Prostate gland (tissue), 2 donors: Measurements from ENCODE around the gene CTRB2. TPM values are rescaled to one million over a fixed set of nuclear protein-coding genes. Genes with fewer than 3 reads are reported as not detected.

Experiments used
- DNase-seq: peaks from one replicate; pipeline ENCODE4 v3.0.0-alpha.2; 2019; ENCODE audit warnings: low spot score
- H3K27ac ChIP-seq, 2 donors: fragments of 200-600 bp; sonication (generic); 2 replicates each; pipeline ENCODE4 v1.5.1; 2017 to 2019
- H3K27me3 ChIP-seq: fragments of 200-600 bp; sonication (generic); replicated peaks from 2 replicates; pipeline ENCODE4 v1.5.1; 2019; ENCODE audit not compliant: insufficient read depth
- H3K36me3 ChIP-seq, 2 donors: fragments of 200-600 bp; sonication (generic); 1 replicate in 1 of 2; 2 replicates in 1 of 2; pipeline versions ENCODE4 v1.5.1 to v1.8.1; 2017 to 2019
- H3K4me1 ChIP-seq: fragments of 200-600 bp; sonication (generic); replicated peaks from 2 replicates; pipeline ENCODE4 v1.5.1; 2019
- H3K4me3 ChIP-seq, 2 donors: fragments of 200-600 bp; sonication (generic); 2 replicates each; pipeline ENCODE4 v1.5.1; 2017 to 2019
- H3K9me3 ChIP-seq: fragments of 200-600 bp; sonication (generic); 2 replicates; pipeline ENCODE4 v1.5.1; 2017
- POLR2A ChIP-seq: fragments of 450-650 bp; IDR thresholded peaks from one replicate; pipeline ENCODE4 v1.6.1; 2016; ENCODE audit warnings: antibody characterized with exemption, mild to moderate bottlenecking
- POLR2AphosphoS5 ChIP-seq: sonication (generic); formaldehyde crosslinking; IDR thresholded peaks from one replicate; pipeline ENCODE4 v1.6.1; 2017; ENCODE audit warnings: antibody characterized with exemption
- WGBS: methylation state at CpG from one replicate; pipeline ENCODE4 v1.1.5; 2018; 5-methylcytosine and 5-hydroxymethylcytosine counted together
- intact Hi-C: fragments of 100-400 bp; cut with DNase I; formaldehyde crosslinking; loops from one replicate; pipeline ENCODE4 v1.14.2; 2022
- total RNA-seq, 2 donors: library from RNA; depleted of rRNA; stranded (reverse); fragments of >200 nt; gene quantifications; one replicate each; pipeline ENCODE4 v1.1.0, GENCODE V29; 2016
- TF ChIP-seq, protein P1 (sequence below), 4 experiments: fragments of 200-600 bp in 2 of 4; fragments of 450-650 bp in 2 of 4; sonication (generic) in 2 of 4; IDR thresholded peaks; 1 replicate in 3 of 4; 2 replicates in 1 of 4; pipeline ENCODE4 v1.5.1; 2016 to 2019; ENCODE audit warnings: antibody characterized with exemption in 4 of 4, mild to moderate bottlenecking in 2 of 4, moderate library complexity in 2 of 4

CTRB2 gene
- total RNA-seq, 2 donors from 2014 or later = not detected

DNA sequence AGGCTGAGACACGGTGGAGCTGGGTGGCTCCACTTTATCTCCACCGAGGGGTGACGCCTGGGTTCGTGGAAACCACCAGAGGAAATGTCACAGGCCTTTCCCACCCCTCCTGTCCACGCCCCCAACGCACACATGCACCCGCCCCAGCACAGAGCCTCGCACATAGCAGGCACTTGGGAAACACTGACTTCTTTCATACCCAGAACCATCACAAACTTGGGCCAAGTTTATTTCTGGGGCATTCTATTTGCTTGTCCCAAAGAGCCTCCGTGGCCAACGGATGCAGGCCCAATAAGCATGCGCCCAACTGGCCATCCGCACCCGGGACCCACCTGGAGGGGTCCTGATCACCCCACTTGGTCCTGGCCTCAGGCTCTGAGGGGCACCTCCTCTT lies 41.2 kb upstream of the CTRB2 start:
- 60% methylated on average over 13 of the region's 13 CpGs for WGBS
- Histone ChIP-seq H3K9me3 (no peaks in the 10 kb centered on the region), H3K4me1 (peaks cover 35% of the 10 kb centered on the region), H3K27ac (no peak overlapping the region), H3K4me3 (no peak overlapping the region), H3K27me3 (no peaks in the 10 kb centered on the region), H3K36me3 (no peaks in the 10 kb centered on the region)
- TF ChIP-seq POLR2AphosphoS5 = no peak
- TF ChIP-seq POLR2A = no peak
- TF ChIP-seq, protein P1, sequence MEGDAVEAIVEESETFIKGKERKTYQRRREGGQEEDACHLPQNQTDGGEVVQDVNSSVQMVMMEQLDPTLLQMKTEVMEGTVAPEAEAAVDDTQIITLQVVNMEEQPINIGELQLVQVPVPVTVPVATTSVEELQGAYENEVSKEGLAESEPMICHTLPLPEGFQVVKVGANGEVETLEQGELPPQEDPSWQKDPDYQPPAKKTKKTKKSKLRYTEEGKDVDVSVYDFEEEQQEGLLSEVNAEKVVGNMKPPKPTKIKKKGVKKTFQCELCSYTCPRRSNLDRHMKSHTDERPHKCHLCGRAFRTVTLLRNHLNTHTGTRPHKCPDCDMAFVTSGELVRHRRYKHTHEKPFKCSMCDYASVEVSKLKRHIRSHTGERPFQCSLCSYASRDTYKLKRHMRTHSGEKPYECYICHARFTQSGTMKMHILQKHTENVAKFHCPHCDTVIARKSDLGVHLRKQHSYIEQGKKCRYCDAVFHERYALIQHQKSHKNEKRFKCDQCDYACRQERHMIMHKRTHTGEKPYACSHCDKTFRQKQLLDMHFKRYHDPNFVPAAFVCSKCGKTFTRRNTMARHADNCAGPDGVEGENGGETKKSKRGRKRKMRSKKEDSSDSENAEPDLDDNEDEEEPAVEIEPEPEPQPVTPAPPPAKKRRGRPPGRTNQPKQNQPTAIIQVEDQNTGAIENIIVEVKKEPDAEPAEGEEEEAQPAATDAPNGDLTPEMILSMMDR (IDR thresholded peaks at IDR 0.05) = no peak
- no peak for DNase-seq
- intact Hi-C loops = no loop called here

DNA sequence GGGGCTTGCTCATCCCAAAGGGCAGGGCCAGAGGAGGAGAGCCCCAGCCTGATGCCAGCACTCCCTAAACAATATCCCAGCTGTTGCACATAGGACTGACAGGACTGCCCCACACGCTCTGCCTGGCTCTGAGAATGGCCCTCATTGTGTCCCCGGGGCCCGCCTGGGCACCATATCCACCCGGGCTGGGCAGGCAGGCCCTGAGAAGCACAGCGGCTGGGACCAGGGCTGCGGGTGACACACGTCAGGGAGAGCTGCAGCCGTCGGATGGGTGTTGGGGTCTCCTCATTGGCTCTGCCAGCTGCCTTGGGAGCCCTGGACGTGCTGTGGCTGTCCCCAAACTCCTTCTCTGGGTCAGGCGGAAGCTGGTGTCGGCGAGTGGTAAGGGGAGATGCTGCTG lies 40.3 kb upstream of the CTRB2 start:
- peaks cover 33% of the 10 kb centered on the region for H3K4me1 ChIP-seq

DNA sequence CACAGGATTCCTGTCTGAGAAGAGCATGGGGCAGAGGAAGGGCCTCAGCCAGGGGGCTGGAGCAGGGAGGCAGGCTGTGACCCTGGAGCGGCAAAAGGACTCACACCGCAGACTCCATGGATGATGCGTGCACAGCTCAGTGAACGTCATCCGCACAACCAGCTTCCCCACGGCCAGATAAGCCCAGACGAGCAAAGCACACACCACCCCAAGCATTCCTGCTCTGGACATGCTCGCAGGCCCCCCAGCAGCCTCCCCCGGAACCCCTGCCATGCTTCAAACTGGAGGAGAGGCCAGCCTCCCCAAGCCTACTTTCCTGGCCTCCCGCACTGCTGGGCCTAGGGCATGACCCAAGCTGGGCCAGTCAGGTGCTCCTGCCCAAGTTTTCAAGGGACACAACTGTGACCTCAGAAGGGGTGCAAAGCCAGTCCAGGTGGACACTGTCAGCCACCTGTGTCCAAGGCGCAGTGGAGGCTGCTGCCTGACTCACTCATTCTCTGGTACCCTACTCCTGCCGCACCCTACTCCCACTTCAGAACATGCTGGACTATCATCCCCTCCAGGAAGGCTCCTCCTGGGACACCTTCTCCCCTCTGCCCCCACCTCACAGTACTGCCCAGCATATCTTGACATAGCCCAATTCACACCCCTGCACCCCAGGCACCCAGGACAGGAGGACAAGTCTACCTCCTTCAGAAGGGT lies 39.7 kb upstream of the CTRB2 start:
- no peaks in the 10 kb centered on the region for H3K27me3 ChIP-seq
- peak overlapping the region; percentile 85 to 89 for H3K27ac ChIP-seq
- WGBS = 73% methylated on average over 12 of the region's 12 CpGs
- H3K36me3 ChIP-seq = peaks cover 0 to 8% of the 10 kb centered on the region in 2 donors
- intact Hi-C loops = no loop called here
- H3K9me3 ChIP-seq = no peaks in the 10 kb centered on the region
- H3K4me1 ChIP-seq = peaks cover 33% of the 10 kb centered on the region
- TF ChIP-seq, protein P1 (IDR thresholded peaks at IDR 0.05) = no peak
- no peak for TF ChIP-seq POLR2A
- TF ChIP-seq POLR2AphosphoS5 = no peak
- no peak for DNase-seq
- no peak overlapping the region for H3K4me3 ChIP-seq

More for the DNA sequence above, 40.3 kb upstream of the CTRB2 start:
- intact Hi-C loops = no loop called here
- peaks cover 0 to 5% of the 10 kb centered on the region in 2 donors for H3K36me3 ChIP-seq
- no peak overlapping the region for H3K4me3 ChIP-seq
- no peak for DNase-seq
- peak overlapping the region in 1 of 2 donors; percentile 85 for H3K27ac ChIP-seq
- TF ChIP-seq POLR2A = no peak
- TF ChIP-seq, protein P1 (IDR thresholded peaks at IDR 0.05) = no peak
- TF ChIP-seq POLR2AphosphoS5 = no peak
- no peaks in the 10 kb centered on the region for H3K9me3 ChIP-seq
- 87% methylated on average over 13 of the region's 13 CpGs for WGBS
- no peaks in the 10 kb centered on the region for H3K27me3 ChIP-seq

DNA sequence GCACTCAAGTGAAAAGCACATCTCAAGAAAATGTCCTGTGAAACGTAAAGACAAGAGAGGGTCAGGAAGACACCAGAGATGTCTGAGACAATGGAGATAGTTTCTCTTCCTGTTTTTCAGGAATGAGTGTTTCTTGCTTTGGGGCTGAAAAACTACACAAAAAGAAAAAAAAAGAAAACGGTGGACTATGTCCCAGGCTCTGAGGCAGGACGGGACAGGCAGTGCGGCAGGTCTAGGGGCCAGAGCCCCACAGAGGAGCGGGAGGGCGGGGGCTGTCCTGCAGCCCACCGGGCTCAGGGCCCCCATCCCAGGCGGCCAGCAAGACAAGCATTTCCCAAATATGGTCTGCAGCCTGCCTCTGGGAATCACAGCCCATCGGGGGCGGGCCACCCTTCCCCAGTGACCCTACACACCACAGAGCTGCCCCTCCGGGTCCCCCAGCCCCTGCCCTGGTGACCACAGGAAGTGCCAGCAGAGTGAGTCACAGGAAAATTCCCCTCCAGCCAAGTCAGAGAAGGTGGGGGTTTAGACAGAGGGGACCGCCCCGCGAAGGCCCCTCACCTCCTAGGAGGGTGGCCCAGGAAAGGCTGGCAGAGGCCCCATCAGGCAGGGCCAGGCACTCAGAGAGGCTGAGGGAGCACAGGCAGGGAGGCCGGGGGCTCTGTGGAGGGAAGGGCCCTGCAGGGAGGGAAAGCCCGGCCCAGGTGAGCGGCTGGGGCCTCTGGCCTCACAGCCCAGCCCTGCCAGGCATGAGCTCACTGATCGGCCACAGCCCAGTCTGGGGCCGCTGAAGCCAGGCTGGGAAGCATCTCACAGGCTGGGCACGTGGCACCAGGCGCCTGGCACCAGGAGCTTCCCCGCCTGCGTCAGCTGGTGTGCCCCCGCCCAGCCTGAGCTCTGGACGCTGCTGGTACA lies 38.1 kb upstream of the CTRB2 start:
- WGBS = 15% methylated on average over 25 of the region's 25 CpGs
- peak; percentile 68 for DNase-seq

More for the DNA sequence above, 38.1 kb upstream of the CTRB2 start:
- Histone ChIP-seq H3K27me3 (no peaks in the 10 kb centered on the region), H3K9me3 (no peaks in the 10 kb centered on the region), H3K36me3 (peaks cover 0 to 8% of the 10 kb centered on the region in 2 donors), H3K4me3 (no peak overlapping the region), H3K4me1 (peaks cover 33% of the 10 kb centered on the region), H3K27ac (peak overlapping the region; percentile 85 to 89)
- peak; percentile 63 for TF ChIP-seq POLR2AphosphoS5
- peak; percentile 68 for TF ChIP-seq POLR2A
- TF ChIP-seq, protein P1 (IDR thresholded peaks at IDR 0.05) = no peak
- intact Hi-C loops = no loop called here
